Measurements from ENCODE around the gene VASP. TPM values are rescaled to one million over a fixed set of nuclear protein-coding genes. Genes with fewer than 3 reads are reported as not detected.
A peak's percentile ranks its signal among the peaks of the same experiment; 100 is the strongest.

Gene VASP
- total RNA-seq, 6 experiments from 2014 or later, result 19.4 to 64.1 (median 30.6) TPM

- Histone ChIP-seq H3K27me3 (no peaks in the 10 kb centered on the region), H3K9me3 (no peaks in the 10 kb centered on the region), H3K36me3 (no peaks in the 10 kb centered on the region), H3K27ac (no peak overlapping the region), H3K4me3 (no peak overlapping the region), H3K4me1 (no peaks in the 10 kb centered on the region)
- intact Hi-C loops (cut with DNase I), result no loop called here
- no peak for ATAC-seq
- DNase-seq, result no peak
- no peak for TF ChIP-seq POLR2A (IDR thresholded peaks at IDR 0.05)
- TF ChIP-seq CTCF (IDR thresholded peaks at IDR 0.05), result no peak
- 92% methylated on average over 6 of the region's 9 CpGs for WGBS (ENCODE audit: insufficient coverage, low coverage, low lambda C conversion rate, missing lambda C conversion rate)
Observed at GRCh38 chr19:45539459-45539858, 32.2 kb downstream of the VASP start.

GRCh38 chr19:45542234-45542668 lies 35.0 kb downstream of the VASP start:
- Histone ChIP-seq H3K27me3 (no peaks in the 10 kb centered on the region), H3K4me3 (no peak overlapping the region), H3K9me3 (no peaks in the 10 kb centered on the region), H3K36me3 (no peaks in the 10 kb centered on the region), H3K4me1 (no peaks in the 10 kb centered on the region), H3K27ac (no peak overlapping the region)
- peak in 2 of 4 donors; percentile 21 to 72 for ATAC-seq
- intact Hi-C loops (cut with DNase I), result no loop called here
- DNase-seq, result no peak
- TF ChIP-seq POLR2A (IDR thresholded peaks at IDR 0.05) (no peak), CTCF (IDR thresholded peaks at IDR 0.05) (no peak)
- 56% methylated on average over 7 of the region's 7 CpGs for WGBS (ENCODE audit: insufficient coverage, low coverage, low lambda C conversion rate, missing lambda C conversion rate)

GRCh38 chr19:45547211-45547770 lies 40.0 kb downstream of the VASP start:
- H3K27me3 ChIP-seq, result no peaks in the 10 kb centered on the region
- no peaks in the 10 kb centered on the region for H3K9me3 ChIP-seq
- no peak overlapping the region for H3K4me3 ChIP-seq
- DNase-seq (no peak), ATAC-seq (no peak)
- H3K36me3 ChIP-seq, result no peaks in the 10 kb centered on the region
- intact Hi-C loops (cut with DNase I), result no loop called here
- WGBS (ENCODE audit: insufficient coverage, low coverage, low lambda C conversion rate, missing lambda C conversion rate), result 78% methylated on average over 10 of the region's 10 CpGs
- H3K27ac ChIP-seq, result no peak overlapping the region
- H3K4me1 ChIP-seq, result no peaks in the 10 kb centered on the region
- TF ChIP-seq CTCF (IDR thresholded peaks at IDR 0.05), result no peak
- no peak for TF ChIP-seq POLR2A (IDR thresholded peaks at IDR 0.05)

- Histone ChIP-seq H3K27me3 (no peaks in the 10 kb centered on the region), H3K4me3 (no peak overlapping the region), H3K9me3 (no peaks in the 10 kb centered on the region), H3K27ac (no peak overlapping the region), H3K36me3 (peaks cover 0 to 2% (median 0%) of the 10 kb centered on the region in 4 donors), H3K4me1 (no peaks in the 10 kb centered on the region)
- TF ChIP-seq CTCF (IDR thresholded peaks at IDR 0.05) (no peak), POLR2A (IDR thresholded peaks at IDR 0.05) (no peak)
- 91% methylated on average over 8 of the region's 9 CpGs for WGBS (ENCODE audit: insufficient coverage, low coverage, low lambda C conversion rate, missing lambda C conversion rate)
- intact Hi-C loops (cut with DNase I), result no loop called here
- DNase-seq (no peak), ATAC-seq (no peak)
Observed at GRCh38 chr19:45547965-45548609, 40.8 kb downstream of the VASP start.

Data from right lobe of liver (tissue), 6 donors.